HL-60 (cell line): ENCODE measurements around the gene STX8.

ENCODE experiments used
- DNase-seq, 2 experiments: peaks; one replicate each; pipeline ENCODE4 v3.0.0-alpha.2; 2010 to 2020; ENCODE audit warnings: low read depth in 1 of 2, low spot score in 1 of 2
- H3K27ac ChIP-seq: fragments of 250-450 bp; sonication (Bioruptor Pico); replicated peaks from 2 replicates; pipeline ENCODE4 v1.5.1; 2020; ENCODE audit warnings: mild to moderate bottlenecking, moderate library complexity
- H3K27me3 ChIP-seq: fragments of 250-450 bp; sonication (Bioruptor Pico); 2 replicates; pipeline ENCODE4 v1.5.1; 2021; ENCODE audit warnings: mild to moderate bottlenecking, moderate library complexity; ENCODE audit not compliant: insufficient read depth, poor library complexity, severe bottlenecking
- H3K4me3 ChIP-seq: replicated peaks from 2 replicates; pipeline ENCODE4 v1.5.1; 2011; ENCODE audit warnings: mild to moderate bottlenecking, control low read depth, low read length; ENCODE audit not compliant: insufficient read depth
- CTCF ChIP-seq: IDR thresholded peaks from one replicate; pipeline ENCODE4 v1.5.1; 2011; ENCODE audit warnings: low read length, control low read depth, inconsistent platforms; ENCODE audit not compliant: insufficient read depth
- GABPA ChIP-seq: IDR thresholded peaks from 2 replicates; pipeline ENCODE4 v1.6.1; 2012; ENCODE audit warnings: low read depth
- POLR2AphosphoS5 ChIP-seq: IDR thresholded peaks from 2 replicates; pipeline ENCODE4 v1.6.1; 2012; ENCODE audit warnings: low read depth
- SPI1 ChIP-seq: IDR thresholded peaks from 2 replicates; pipeline ENCODE4 v1.6.1; 2012; ENCODE audit warnings: low read depth, mild to moderate bottlenecking, borderline replicate concordance
- TF ChIP-seq, protein P1 (sequence below): IDR thresholded peaks from 2 replicates; pipeline ENCODE4 v1.6.1; 2012; ENCODE audit warnings: low read depth; ENCODE audit not compliant: insufficient replicate concordance

STX8 gene

DNA sequence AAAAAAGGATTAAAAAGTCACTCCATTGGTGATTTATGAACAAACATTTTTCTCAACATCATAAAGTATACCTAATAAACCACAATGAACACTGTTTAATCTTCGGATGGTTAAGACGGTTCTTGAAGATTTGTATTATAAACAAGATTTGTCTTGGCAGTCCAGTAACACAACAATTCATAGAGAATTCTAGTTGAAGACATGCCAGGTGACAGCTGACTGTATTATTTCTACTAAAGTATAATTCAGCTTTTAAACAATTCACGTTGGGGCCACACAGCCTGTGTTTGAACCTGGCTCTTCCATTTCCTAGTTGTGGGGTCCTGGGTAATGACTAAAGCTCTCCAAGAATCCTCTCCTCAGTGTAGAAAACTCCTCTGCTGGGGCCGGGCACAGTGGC lies 22.0 kb downstream of the STX8 start:
- Histone ChIP-seq H3K4me3 (no peak overlapping the region), H3K27me3 (no peaks in the 10 kb centered on the region), H3K27ac (no peak overlapping the region)
- TF ChIP-seq CTCF (no peak), POLR2AphosphoS5 (no peak), SPI1 (no peak), GABPA (no peak)
- TF ChIP-seq, protein P1, sequence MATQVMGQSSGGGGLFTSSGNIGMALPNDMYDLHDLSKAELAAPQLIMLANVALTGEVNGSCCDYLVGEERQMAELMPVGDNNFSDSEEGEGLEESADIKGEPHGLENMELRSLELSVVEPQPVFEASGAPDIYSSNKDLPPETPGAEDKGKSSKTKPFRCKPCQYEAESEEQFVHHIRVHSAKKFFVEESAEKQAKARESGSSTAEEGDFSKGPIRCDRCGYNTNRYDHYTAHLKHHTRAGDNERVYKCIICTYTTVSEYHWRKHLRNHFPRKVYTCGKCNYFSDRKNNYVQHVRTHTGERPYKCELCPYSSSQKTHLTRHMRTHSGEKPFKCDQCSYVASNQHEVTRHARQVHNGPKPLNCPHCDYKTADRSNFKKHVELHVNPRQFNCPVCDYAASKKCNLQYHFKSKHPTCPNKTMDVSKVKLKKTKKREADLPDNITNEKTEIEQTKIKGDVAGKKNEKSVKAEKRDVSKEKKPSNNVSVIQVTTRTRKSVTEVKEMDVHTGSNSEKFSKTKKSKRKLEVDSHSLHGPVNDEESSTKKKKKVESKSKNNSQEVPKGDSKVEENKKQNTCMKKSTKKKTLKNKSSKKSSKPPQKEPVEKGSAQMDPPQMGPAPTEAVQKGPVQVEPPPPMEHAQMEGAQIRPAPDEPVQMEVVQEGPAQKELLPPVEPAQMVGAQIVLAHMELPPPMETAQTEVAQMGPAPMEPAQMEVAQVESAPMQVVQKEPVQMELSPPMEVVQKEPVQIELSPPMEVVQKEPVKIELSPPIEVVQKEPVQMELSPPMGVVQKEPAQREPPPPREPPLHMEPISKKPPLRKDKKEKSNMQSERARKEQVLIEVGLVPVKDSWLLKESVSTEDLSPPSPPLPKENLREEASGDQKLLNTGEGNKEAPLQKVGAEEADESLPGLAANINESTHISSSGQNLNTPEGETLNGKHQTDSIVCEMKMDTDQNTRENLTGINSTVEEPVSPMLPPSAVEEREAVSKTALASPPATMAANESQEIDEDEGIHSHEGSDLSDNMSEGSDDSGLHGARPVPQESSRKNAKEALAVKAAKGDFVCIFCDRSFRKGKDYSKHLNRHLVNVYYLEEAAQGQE, result no peak
- DNase-seq, result no peak

- DNase-seq, result no peak
- TF ChIP-seq CTCF, result no peak
- no peak for TF ChIP-seq GABPA
- TF ChIP-seq POLR2AphosphoS5, result no peak
- no peak for TF ChIP-seq SPI1
- TF ChIP-seq, protein P1, result no peak
- no peaks in the 10 kb centered on the region for H3K27me3 ChIP-seq
- no peak overlapping the region for H3K27ac ChIP-seq
- H3K4me3 ChIP-seq, result no peak overlapping the region
These were observed 22.4 kb downstream of the STX8 start for GRCh38 chr17:9553181-9553580.

GRCh38 chr17:9549215-9549614 lies 26.4 kb downstream of the STX8 start:
- H3K27ac ChIP-seq, result no peak overlapping the region
- DNase-seq, result no peak
- no peak overlapping the region for H3K4me3 ChIP-seq
- H3K27me3 ChIP-seq, result no peaks in the 10 kb centered on the region
- no peak for TF ChIP-seq GABPA
- TF ChIP-seq CTCF, result no peak
- TF ChIP-seq, protein P1, result no peak
- no peak for TF ChIP-seq POLR2AphosphoS5
